ENCODE data around the gene CTNNA3.

The CTNNA3 gene

GRCh38 chr10:66717231-66717981, 978.6 kb downstream of the CTNNA3 start:
- DNase-seq = no peak

DNA sequence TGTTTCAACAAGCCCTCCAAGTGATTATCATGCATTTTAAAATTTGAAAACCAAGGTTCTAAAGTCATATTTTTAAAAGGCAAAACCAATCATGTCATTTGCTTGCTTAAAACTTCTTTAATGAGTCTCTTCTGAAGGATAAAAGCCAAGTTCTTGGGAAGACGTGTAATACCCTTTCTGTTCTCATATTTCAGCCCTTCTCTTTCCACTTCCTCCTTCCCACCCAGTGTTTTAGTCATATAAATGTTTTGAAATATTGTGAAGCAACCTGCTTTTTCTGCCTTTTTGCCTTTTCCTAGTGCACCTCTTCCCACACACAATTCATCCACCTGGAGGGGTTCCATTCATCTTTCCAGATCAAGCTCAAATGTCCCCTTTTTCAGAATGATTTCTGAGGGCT, 981.3 kb downstream of the CTNNA3 start:
- DNase-seq = no peak

DNA sequence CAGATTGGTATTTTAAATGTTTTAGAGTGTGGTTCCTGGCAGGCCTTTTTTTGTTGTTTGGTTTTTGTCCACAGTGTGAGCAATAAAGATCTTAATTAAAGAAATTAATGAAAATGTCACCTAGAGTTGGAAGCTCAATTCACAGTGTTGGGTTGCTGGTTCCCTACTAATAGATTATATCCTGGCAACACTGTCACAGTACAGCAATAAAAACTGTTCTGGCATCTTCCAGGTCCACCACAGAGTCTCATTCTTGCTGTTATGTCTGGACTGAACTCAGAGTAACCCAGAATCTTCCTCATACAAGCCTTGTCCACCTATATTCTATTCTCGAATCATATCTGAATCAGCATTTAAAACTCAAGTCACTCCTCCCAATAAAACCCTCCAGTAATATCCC, 982.6 kb downstream of the CTNNA3 start:
- DNase-seq = no peak

GRCh38 chr10:66698069-66698468, 997.9 kb downstream of the CTNNA3 start:
- no peak for DNase-seq

GRCh38 chr10:66695046-66695445, 1000.9 kb downstream of the CTNNA3 start:
- no peak for DNase-seq

DNA sequence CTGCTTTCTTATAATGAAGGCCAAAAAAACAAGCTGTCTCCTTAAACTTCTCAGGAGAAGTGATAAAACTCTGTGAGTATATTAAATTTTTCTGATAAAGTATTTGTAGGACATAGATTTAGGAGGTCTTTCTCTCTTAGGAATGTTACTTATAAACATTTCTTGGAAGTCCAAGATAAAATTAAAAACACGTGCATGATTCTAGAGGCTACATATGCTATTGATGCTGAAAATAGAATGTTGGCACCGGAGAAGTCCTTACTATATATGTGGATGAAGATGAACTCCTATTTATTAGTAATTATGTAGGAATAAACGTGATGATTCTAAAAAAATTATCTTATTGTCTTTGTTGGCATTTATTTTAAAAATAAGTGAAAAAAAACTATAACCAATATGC, 1011.4 kb downstream of the CTNNA3 start:
- no peak for DNase-seq

DNA sequence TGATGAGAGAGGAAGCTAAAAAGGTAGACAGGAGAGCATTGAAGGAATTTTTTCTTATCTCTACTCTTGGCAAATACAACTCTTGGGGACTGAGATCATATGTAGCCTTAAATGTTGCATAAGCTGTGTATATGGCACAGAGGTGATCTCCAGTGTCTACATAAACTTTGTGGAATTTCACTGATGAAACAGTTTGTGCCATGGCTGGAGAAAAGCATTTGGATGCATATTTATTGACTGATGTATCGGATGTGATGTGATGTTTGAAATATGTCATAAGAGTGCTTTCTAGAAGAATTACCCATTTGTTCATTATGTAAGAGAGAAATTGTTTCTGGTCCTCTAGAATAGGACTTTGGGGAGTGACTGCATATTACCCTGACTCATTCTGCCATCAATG, 1015.1 kb downstream of the CTNNA3 start:
- no peak for DNase-seq

- DNase-seq = no peak
Observed at GRCh38 chr10:66678521-66678920, 1017.5 kb downstream of the CTNNA3 start.

- no peak for DNase-seq
Observed at GRCh38 chr10:66673071-66673470, 1022.9 kb downstream of the CTNNA3 start.

DNA sequence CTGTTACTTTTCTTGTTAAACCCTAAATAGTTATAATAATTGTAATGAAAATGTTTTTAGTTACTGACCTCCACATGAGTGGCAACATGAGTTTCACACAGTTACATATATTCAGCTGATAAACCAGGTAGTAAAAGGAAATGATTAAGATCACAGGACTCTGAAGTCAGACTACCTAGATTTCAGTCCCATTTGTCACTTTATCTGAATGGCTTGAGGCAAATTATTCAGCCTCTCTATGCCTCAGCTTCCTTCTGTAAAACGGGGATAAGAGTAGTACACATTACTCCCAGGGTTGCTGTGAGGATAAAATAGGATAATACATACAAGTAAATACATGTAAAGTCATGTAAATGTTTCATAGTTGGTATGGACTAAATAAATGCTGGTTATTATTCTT, 1024.4 kb downstream of the CTNNA3 start:
- no peak for DNase-seq

DNA sequence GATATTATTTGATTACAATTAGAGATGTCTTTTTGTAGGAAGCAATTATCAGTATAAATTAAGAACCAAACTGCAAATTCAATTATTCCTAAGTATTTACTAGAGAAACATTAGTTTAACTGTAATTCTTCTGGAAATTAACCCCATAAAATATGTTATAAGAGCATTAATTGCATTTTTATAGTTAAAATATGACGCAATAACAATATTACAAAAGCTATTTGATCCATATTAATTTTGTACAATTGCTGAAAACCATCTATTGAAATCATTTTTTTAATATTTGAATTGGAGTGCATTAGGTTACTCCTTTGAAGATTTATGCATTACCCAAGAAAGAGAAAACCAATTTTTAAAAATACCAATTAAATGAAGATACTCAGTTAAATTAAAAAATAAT, 1024.9 kb downstream of the CTNNA3 start:
- DNase-seq = no peak

GRCh38 chr10:66656499-66656898, 1039.5 kb downstream of the CTNNA3 start:
- DNase-seq = no peak

DNA sequence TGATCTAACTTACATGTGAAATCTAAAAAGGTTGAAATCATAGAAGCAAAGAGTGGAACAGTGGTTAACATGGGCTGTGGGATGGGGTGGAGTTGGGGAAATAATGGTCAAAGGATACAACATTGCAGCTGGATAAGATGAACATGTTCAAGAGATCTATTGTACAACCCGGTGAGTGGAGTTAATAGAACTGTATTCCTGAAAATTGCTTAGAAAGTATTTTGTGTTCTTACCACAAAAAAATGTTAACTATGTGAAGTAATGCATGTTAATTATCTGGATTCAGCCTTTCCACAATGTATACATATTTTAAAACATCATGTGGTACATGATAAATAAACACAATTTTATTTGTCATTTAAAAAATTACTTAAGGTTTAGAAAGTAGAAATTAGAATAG, 1041.1 kb downstream of the CTNNA3 start:
- DNase-seq = no peak

- DNase-seq = no peak
Observed at GRCh38 chr10:66651308-66652082, 1044.5 kb downstream of the CTNNA3 start.

DNA sequence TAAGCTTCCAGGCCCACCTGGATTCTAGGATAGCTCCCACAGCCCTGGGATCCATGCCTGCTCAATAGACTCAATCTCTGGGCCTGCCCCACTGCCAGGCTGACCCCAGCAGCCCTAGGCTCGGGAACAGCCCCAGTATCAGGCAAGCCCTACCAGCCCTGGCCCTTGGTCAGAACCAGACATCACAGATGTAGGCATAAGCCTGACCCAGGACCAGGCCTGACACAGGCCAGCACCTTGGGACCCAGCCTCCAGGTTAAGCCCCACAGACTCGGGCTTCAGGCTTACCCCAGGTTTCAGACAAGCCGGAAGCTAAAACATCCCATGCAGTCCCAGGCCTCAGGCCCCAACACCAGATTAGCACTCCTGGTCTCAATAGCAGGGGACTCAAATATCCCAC, 1046.4 kb downstream of the CTNNA3 start:
- DNase-seq = no peak

DNA sequence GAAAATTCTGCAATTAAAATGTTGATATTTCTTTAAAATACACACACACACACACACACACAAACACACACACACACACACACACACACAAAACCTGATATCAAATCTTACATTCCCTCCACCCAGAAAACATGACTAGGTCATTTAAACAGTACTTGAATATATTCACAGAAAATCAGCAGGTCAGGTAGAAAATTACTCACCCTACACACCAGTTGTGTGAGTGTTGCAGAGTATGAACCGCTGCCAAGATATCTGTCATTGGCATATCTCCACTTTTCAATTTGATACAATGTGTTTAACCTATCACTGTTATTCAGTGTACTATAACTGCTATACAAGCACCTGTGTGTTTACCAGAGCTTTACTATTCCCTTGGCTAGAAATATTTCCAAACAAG, 1053.8 kb downstream of the CTNNA3 start:
- DNase-seq = no peak

DNA sequence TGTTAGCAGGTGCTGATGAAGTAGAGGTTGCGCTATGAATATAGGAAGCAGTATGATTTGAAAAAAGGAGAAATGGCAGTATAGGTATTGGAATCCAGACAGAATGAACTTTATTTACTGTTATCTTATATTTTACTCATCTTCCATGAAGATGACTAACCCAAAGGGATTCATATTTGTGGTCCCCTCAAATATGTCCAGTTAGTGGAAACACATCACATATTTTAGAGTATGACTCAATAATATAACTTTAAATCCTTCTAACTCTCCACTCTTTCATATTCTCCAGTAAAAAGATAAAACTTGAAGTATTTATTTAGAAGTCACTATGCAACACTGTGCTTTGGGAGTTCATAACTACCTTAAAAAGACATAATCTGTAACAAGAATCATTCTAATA, 1056.6 kb downstream of the CTNNA3 start:
- DNase-seq = no peak

DNA sequence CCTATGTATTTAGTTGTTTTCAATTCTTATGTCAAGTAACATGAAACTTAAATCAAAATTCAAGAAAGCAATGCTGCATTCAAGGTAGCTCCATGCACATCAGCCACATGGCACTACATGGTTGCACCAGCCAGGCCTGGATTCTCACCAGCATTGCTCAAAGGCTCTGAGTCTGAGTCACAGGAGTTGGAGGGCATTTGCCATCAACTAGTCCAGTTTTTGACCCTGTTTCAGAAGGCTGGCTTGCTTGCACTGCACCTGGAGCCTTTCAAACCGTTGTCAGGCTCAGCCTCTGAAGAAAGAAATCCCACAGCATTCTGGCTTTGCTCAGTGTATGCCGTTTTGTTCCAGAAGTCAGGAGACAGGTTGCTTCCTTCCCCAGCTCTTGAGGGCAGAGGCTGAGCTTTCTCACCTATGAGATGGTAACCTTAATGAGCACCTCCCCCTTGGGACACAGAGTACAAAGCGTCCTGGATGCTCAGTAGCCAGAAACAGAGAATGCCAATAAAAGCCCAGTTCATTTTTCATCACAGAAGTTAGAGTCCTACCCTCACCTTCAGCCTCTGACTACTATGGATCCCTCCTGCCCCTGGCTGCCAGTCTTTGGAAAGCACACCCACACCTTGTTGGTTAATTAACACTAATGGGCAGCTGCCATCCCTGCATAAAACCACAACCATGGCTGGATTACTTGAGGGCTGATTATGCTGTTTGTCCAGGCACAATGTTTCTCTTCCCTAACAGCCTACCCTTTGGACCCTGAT, 1058.5 kb downstream of the CTNNA3 start:
- DNase-seq = no peak

- no peak for DNase-seq
Observed at GRCh38 chr10:66629996-66630395, 1066.0 kb downstream of the CTNNA3 start.

DNA sequence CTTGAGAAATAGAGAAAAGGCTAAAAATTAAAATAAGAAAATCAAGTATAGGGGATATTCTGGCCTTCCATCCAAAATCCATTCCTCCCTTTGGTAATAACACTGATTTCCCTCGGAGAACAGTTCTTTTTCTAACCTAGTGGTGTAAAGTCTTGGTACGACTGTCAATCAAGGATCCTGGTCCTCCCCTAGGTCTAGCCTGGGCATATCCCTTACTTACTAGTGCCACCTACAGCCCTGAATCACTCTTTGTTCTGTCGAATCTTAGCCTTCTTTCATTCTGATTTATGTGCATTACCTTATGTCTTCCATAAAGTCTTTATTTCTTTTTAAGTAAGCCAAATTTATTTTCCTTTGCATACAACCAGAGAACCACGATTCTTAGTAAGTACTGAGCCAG, 1068.8 kb downstream of the CTNNA3 start:
- DNase-seq = no peak

GRCh38 chr10:66625709-66626590, 1070.0 kb downstream of the CTNNA3 start:
- DNase-seq = no peak

DNA sequence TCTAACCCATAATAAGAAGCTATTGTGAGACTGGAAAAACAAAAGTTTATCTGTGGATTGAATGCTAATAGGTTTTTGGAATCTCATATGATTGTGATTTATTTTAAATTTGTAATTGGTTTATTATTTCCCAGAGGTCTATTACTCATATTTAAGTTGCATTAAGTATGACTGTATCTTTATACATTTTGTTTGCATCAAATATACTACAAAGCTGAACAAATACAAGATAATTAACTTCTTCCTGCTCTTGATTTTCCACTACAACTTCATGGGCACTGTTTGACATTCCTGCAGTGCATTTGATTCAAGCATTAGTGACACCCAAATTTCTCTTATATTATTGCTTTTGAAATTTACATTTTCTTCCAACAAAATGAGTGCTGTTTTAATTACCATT, 1073.9 kb downstream of the CTNNA3 start:
- DNase-seq = no peak

- no peak for DNase-seq
Observed at GRCh38 chr10:66604195-66604594, 1091.8 kb downstream of the CTNNA3 start.

All from DMS79 (cell line).